CD4-positive, alpha-beta memory T cell (primary cell): ENCODE measurements around the gene NT5DC3. TPM values are rescaled to one million over a fixed set of nuclear protein-coding genes. Genes with fewer than 3 reads are reported as not detected.

Source experiments
- CTCF ChIA-PET: fragments of 350-600 bp; sonication (Branson Sonifier 250); formaldehyde crosslinking; loops from one replicate; lab custom pipeline; 2021; ENCODE audit warnings: inconsistent platforms; ENCODE audit not compliant: partially characterized antibody; lab: Charles Lee
- POLR2A ChIA-PET: fragments of 350-600 bp; sonication (Branson Sonifier 250); formaldehyde crosslinking; loops from one replicate; lab custom pipeline; 2021; ENCODE audit not compliant: partially characterized antibody; lab: Charles Lee
- DNase-seq, 5 donors: peaks; one replicate each; pipeline versions ENCODE4 v3.0.0 to v3.0.0-alpha.2; 2020 to 2022; ENCODE audit warnings: mixed read lengths in 1 of 5
- H3K27ac ChIP-seq: one replicate; pipeline ENCODE4 v1.7.0; 2013; ENCODE audit warnings: low read depth, low read length
- H3K27me3 ChIP-seq: 2 replicates; pipeline ENCODE4 v1.7.0; 2013; ENCODE audit warnings: mild to moderate bottlenecking, low read length, moderate library complexity; ENCODE audit not compliant: insufficient read depth
- H3K36me3 ChIP-seq: 2 replicates; pipeline ENCODE4 v1.7.0; 2013; ENCODE audit warnings: mild to moderate bottlenecking, low read length, moderate library complexity; ENCODE audit not compliant: insufficient read depth
- H3K4me1 ChIP-seq: 2 replicates; pipeline ENCODE4 v1.7.0; 2013; ENCODE audit warnings: mild to moderate bottlenecking, low read length, moderate library complexity; ENCODE audit not compliant: insufficient read depth
- H3K4me3 ChIP-seq, 2 donors: one replicate each; pipeline ENCODE4 v1.7.0; 2013; ENCODE audit warnings: low read length in 2 of 2, mild to moderate bottlenecking in 1 of 2
- H3K9me3 ChIP-seq, 2 donors: one replicate each; pipeline ENCODE4 v1.7.0; 2013; ENCODE audit warnings: low read length in 2 of 2, control low read depth in 1 of 2; ENCODE audit not compliant: control insufficient read depth in 1 of 2
- H3K27ac Mint-ChIP-seq, 7 donors: one replicate each; pipeline ENCODE4 v1.8.0; 2020 to 2021; ENCODE audit warnings: mixed read lengths in 7 of 7, mild to moderate bottlenecking in 6 of 7, inconsistent platforms in 3 of 7, moderate library complexity in 3 of 7
- H3K27me3 Mint-ChIP-seq, 2 donors: one replicate each; pipeline ENCODE4 v1.8.0; 2020 to 2021; ENCODE audit warnings: mixed read lengths in 2 of 2
- H3K36me3 Mint-ChIP-seq, 2 donors: one replicate each; pipeline ENCODE4 v1.8.0; 2020 to 2021; ENCODE audit warnings: mixed read lengths in 2 of 2, inconsistent platforms in 1 of 2, mild to moderate bottlenecking in 1 of 2
- H3K4me1 Mint-ChIP-seq, 4 donors: one replicate each; pipeline ENCODE4 v1.8.0; 2020 to 2021; ENCODE audit warnings: mixed read lengths in 4 of 4, mild to moderate bottlenecking in 1 of 4
- H3K4me3 Mint-ChIP-seq, 8 donors: one replicate each; pipeline ENCODE4 v1.8.0; 2020 to 2021; ENCODE audit warnings: mixed read lengths in 8 of 8, mild to moderate bottlenecking in 7 of 8, moderate library complexity in 6 of 8, inconsistent platforms in 3 of 8
- H3K9me3 Mint-ChIP-seq, 8 donors: one replicate each; pipeline ENCODE4 v1.8.0; 2020 to 2021; ENCODE audit warnings: mixed read lengths in 8 of 8, mild to moderate bottlenecking in 5 of 8, inconsistent platforms in 3 of 8, moderate library complexity in 1 of 8
- intact Hi-C: fragments of 100-400 bp; cut with micrococcal nuclease; formaldehyde crosslinking; loops from one replicate; pipeline ENCODE4 v1.15.1; 2023
- polyA plus RNA-seq, 2 donors: library from polyadenylated mRNA; unstranded; fragments of 300-500 nt; fragmentation: Illumina TruSeq; gene quantifications; one replicate each; pipeline ENCODE4 v1.2.3, GENCODE V29; 2021
- total RNA-seq, 2 experiments: library from RNA; stranded (reverse); gene quantifications; one replicate each; pipeline ENCODE4 v1.2.3, GENCODE V29; 2021

The NT5DC3 gene
- total and polyA plus RNA-seq, 4 experiments from 2014 or later: 1.2 to 6.8 (median 3.7) TPM

GRCh38 chr12:103794309-103795213 is 46.5 kb downstream of the NT5DC3 start:
- Histone ChIP-seq H3K4me3 (no peak overlapping the region), H3K27me3 (no peaks in the 10 kb centered on the region), H3K36me3 (peaks cover 6% of the 10 kb centered on the region), H3K4me1 (no peaks in the 10 kb centered on the region), H3K27ac (no peak overlapping the region), H3K9me3 (no peaks in the 10 kb centered on the region)
- no peaks in the 10 kb centered on the region for H3K9me3 Mint-ChIP-seq
- no peak overlapping the region for H3K27ac Mint-ChIP-seq
- peaks cover 54 to 55% of the 10 kb centered on the region in 2 donors for H3K36me3 Mint-ChIP-seq
- POLR2A ChIA-PET: no interaction called here
- CTCF ChIA-PET: no interaction called here
- no peak for DNase-seq
- H3K4me3 Mint-ChIP-seq: no peak overlapping the region
- no peaks in the 10 kb centered on the region for H3K27me3 Mint-ChIP-seq
- H3K4me1 Mint-ChIP-seq: no peaks in the 10 kb centered on the region
- intact Hi-C loops: no loop called here

- H3K9me3 Mint-ChIP-seq: no peaks in the 10 kb centered on the region
- no peaks in the 10 kb centered on the region for H3K27me3 Mint-ChIP-seq
- no peaks in the 10 kb centered on the region for H3K4me1 Mint-ChIP-seq
- Histone ChIP-seq H3K9me3 (no peaks in the 10 kb centered on the region), H3K4me1 (no peaks in the 10 kb centered on the region), H3K4me3 (no peak overlapping the region), H3K27ac (no peak overlapping the region), H3K36me3 (peaks cover 6% of the 10 kb centered on the region), H3K27me3 (no peaks in the 10 kb centered on the region)
- no peak overlapping the region for H3K4me3 Mint-ChIP-seq
- no peak for DNase-seq
- intact Hi-C loops: no loop called here
- CTCF ChIA-PET: no interaction called here
- H3K27ac Mint-ChIP-seq: no peak overlapping the region
- H3K36me3 Mint-ChIP-seq: peaks cover 49 to 52% of the 10 kb centered on the region in 2 donors
- POLR2A ChIA-PET: no interaction called here
These were observed 47.5 kb downstream of the NT5DC3 start for GRCh38 chr12:103793512-103794045.

- Mint-ChIP-seq H3K4me1 (no peaks in the 10 kb centered on the region), H3K9me3 (no peaks in the 10 kb centered on the region), H3K4me3 (no peak overlapping the region), H3K27me3 (no peaks in the 10 kb centered on the region), H3K36me3 (peaks cover 44 to 47% of the 10 kb centered on the region in 2 donors), H3K27ac (no peak overlapping the region)
- intact Hi-C loops: no loop called here
- ChIA-PET CTCF (no interaction called here), POLR2A (no interaction called here)
- Histone ChIP-seq H3K4me1 (no peaks in the 10 kb centered on the region), H3K9me3 (no peaks in the 10 kb centered on the region), H3K27ac (no peak overlapping the region), H3K4me3 (no peak overlapping the region), H3K36me3 (peaks cover 6% of the 10 kb centered on the region), H3K27me3 (no peaks in the 10 kb centered on the region)
- DNase-seq: no peak
These were observed 48.0 kb downstream of the NT5DC3 start for GRCh38 chr12:103793046-103793445.

- Mint-ChIP-seq H3K36me3 (peaks cover 31 to 38% of the 10 kb centered on the region in 2 donors), H3K27me3 (no peaks in the 10 kb centered on the region), H3K9me3 (no peaks in the 10 kb centered on the region), H3K27ac (peak overlapping the region in 1 of 7 donors; percentile 36), H3K4me1 (no peaks in the 10 kb centered on the region), H3K4me3 (no peak overlapping the region)
- Histone ChIP-seq H3K27ac (no peak overlapping the region), H3K36me3 (peaks cover 6% of the 10 kb centered on the region), H3K27me3 (no peaks in the 10 kb centered on the region), H3K4me1 (no peaks in the 10 kb centered on the region), H3K9me3 (no peaks in the 10 kb centered on the region), H3K4me3 (no peak overlapping the region)
- POLR2A ChIA-PET: no interaction called here
- DNase-seq: no peak
- intact Hi-C loops: no loop called here
- CTCF ChIA-PET: no interaction called here
These were observed 49.6 kb downstream of the NT5DC3 start for GRCh38 chr12:103791350-103791920.

- Histone ChIP-seq H3K36me3 (peaks cover 4% of the 10 kb centered on the region), H3K27me3 (no peaks in the 10 kb centered on the region), H3K27ac (no peak overlapping the region), H3K4me1 (no peaks in the 10 kb centered on the region), H3K4me3 (no peak overlapping the region), H3K9me3 (no peaks in the 10 kb centered on the region)
- DNase-seq: no peak
- H3K9me3 Mint-ChIP-seq: no peaks in the 10 kb centered on the region
- peak overlapping the region in 1 of 7 donors; percentile 77 for H3K27ac Mint-ChIP-seq
- intact Hi-C loops: no loop called here
- ChIA-PET POLR2A (no interaction called here), CTCF (no interaction called here)
- peaks cover 31 to 42% of the 10 kb centered on the region in 2 donors for H3K36me3 Mint-ChIP-seq
- H3K4me1 Mint-ChIP-seq: no peaks in the 10 kb centered on the region
- no peak overlapping the region for H3K4me3 Mint-ChIP-seq
- no peaks in the 10 kb centered on the region for H3K27me3 Mint-ChIP-seq
These were observed 54.8 kb downstream of the NT5DC3 start for GRCh38 chr12:103786201-103786600.

GRCh38 chr12:103785243-103786031 is 55.6 kb downstream of the NT5DC3 start:
- no peaks in the 10 kb centered on the region for H3K4me1 ChIP-seq
- H3K27me3 ChIP-seq: no peaks in the 10 kb centered on the region
- ChIA-PET CTCF (no interaction called here), POLR2A (no interaction called here)
- DNase-seq: no peak
- intact Hi-C loops: no loop called here
- Mint-ChIP-seq H3K27me3 (no peaks in the 10 kb centered on the region), H3K27ac (peak overlapping the region in 1 of 7 donors; percentile 59), H3K4me1 (no peaks in the 10 kb centered on the region), H3K9me3 (no peaks in the 10 kb centered on the region), H3K4me3 (no peak overlapping the region), H3K36me3 (peaks cover 30 to 40% of the 10 kb centered on the region in 2 donors)
- H3K9me3 ChIP-seq: no peaks in the 10 kb centered on the region
- H3K27ac ChIP-seq: no peak overlapping the region
- H3K36me3 ChIP-seq: peaks cover 4% of the 10 kb centered on the region
- H3K4me3 ChIP-seq: no peak overlapping the region
